IgD-negative memory B cell (primary cell): ENCODE data around the gene SEC61A2. TPM values are rescaled to one million over a fixed set of nuclear protein-coding genes. Genes with fewer than 3 reads are reported as not detected.
A peak's percentile ranks its signal among the peaks of the same experiment; 100 is the strongest.
"Not testable (repeated sequence)": the region's sequence is repeated elsewhere in the genome, so short reads cannot be mapped to it uniquely, and the experiment has no call there.

ENCODE experiments used
- H3K27ac Mint-ChIP-seq, 3 donors: one replicate each; pipeline ENCODE4 v1.8.0; 2020 to 2022; ENCODE audit warnings: mild to moderate bottlenecking in 3 of 3, mixed read lengths in 3 of 3, moderate library complexity in 1 of 3
- H3K27me3 Mint-ChIP-seq: one replicate; pipeline ENCODE4 v1.8.0; 2021; ENCODE audit warnings: mixed read lengths
- H3K36me3 Mint-ChIP-seq: one replicate; pipeline ENCODE4 v1.8.0; 2020; ENCODE audit warnings: mild to moderate bottlenecking, mixed read lengths
- H3K4me1 Mint-ChIP-seq, 3 donors: one replicate each; pipeline ENCODE4 v1.8.0; 2020 to 2022; ENCODE audit warnings: mixed read lengths in 3 of 3, mild to moderate bottlenecking in 1 of 3
- H3K4me3 Mint-ChIP-seq, 4 donors: one replicate each; pipeline ENCODE4 v1.8.0; 2020 to 2022; ENCODE audit warnings: mild to moderate bottlenecking in 4 of 4, mixed read lengths in 4 of 4, moderate library complexity in 3 of 4
- H3K9me3 Mint-ChIP-seq, 3 donors: one replicate each; pipeline ENCODE4 v1.8.0; 2020 to 2021; ENCODE audit warnings: mixed read lengths in 3 of 3, mild to moderate bottlenecking in 1 of 3
- polyA plus RNA-seq: library from polyadenylated mRNA; unstranded; fragments of 300-500 nt; fragmentation: Illumina TruSeq; gene quantifications from one replicate; pipeline ENCODE4 v1.2.3, GENCODE V29; 2021

Gene SEC61A2
- polyA plus RNA-seq: 1.5 TPM

GRCh38 chr10:12129222-12130111, at the start of gene SEC61A2:
Gene SEC61A2, plus strand, starts transcription at chr10:12129677. Its CDS starts 111 bp downstream, at chr10:12129788.
- Mint-ChIP-seq H3K36me3 (no peaks in the 10 kb centered on the region), H3K27ac (peak within 1 kb of the TSS; percentile 76 to 98 (median 95)), H3K4me3 (peak within 1 kb of the TSS; percentile 90 to 96 (median 94)), H3K4me1 (peaks cover 7 to 16% (median 15%) of the 10 kb centered on the region in 3 donors), H3K27me3 (no peaks in the 10 kb centered on the region), H3K9me3 (no peaks in the 10 kb centered on the region)

GRCh38 chr10:12081470-12081869, 48.0 kb upstream of the SEC61A2 start:
- Mint-ChIP-seq H3K27ac (peak overlapping the region in 1 of 3 donors; percentile 39), H3K4me3 (no peak overlapping the region), H3K27me3 (no peaks in the 10 kb centered on the region), H3K4me1 (peaks cover 9 to 22% (median 15%) of the 10 kb centered on the region in 3 donors), H3K9me3 (no peaks in the 10 kb centered on the region), H3K36me3 (peaks cover 6% of the 10 kb centered on the region)

GRCh38 chr10:12081879-12082557, 47.5 kb upstream of the SEC61A2 start:
- Mint-ChIP-seq H3K27me3 (no peaks in the 10 kb centered on the region), H3K4me3 (no peak overlapping the region), H3K27ac (peak overlapping the region in 1 of 3 donors; percentile 39), H3K36me3 (peaks cover 6% of the 10 kb centered on the region), H3K9me3 (no peaks in the 10 kb centered on the region), H3K4me1 (peaks cover 9 to 22% (median 15%) of the 10 kb centered on the region in 3 donors)

GRCh38 chr10:12088919-12089318, 40.6 kb upstream of the SEC61A2 start:
- Mint-ChIP-seq H3K9me3 (no peaks in the 10 kb centered on the region), H3K4me3 (no peak overlapping the region), H3K27me3 (no peaks in the 10 kb centered on the region), H3K27ac (no peak overlapping the region), H3K4me1 (peaks cover 2 to 7% (median 2%) of the 10 kb centered on the region in 3 donors), H3K36me3 (peaks cover 11% of the 10 kb centered on the region)

GRCh38 chr10:12091421-12091820, 38.1 kb upstream of the SEC61A2 start:
- Mint-ChIP-seq H3K36me3 (peaks cover 11% of the 10 kb centered on the region), H3K27ac (no peak overlapping the region), H3K9me3 (no peaks in the 10 kb centered on the region), H3K27me3 (no peaks in the 10 kb centered on the region), H3K4me3 (peak overlapping the region in 1 of 4 donors; percentile 29), H3K4me1 (peaks cover 2 to 7% (median 4%) of the 10 kb centered on the region in 3 donors)

GRCh38 chr10:12097361-12097760, 32.1 kb upstream of the SEC61A2 start:
- H3K27me3 Mint-ChIP-seq: not testable (repeated sequence)
- H3K27ac Mint-ChIP-seq: peak overlapping the region in 1 of 3 donors; percentile 55

GRCh38 chr10:12097791-12098190, 31.7 kb upstream of the SEC61A2 start:
- Mint-ChIP-seq H3K27ac (no peak overlapping the region), H3K4me3 (no peak overlapping the region), H3K27me3 (no peaks in the 10 kb centered on the region), H3K9me3 (no peaks in the 10 kb centered on the region), H3K36me3 (peaks cover 6% of the 10 kb centered on the region), H3K4me1 (peaks cover 0 to 4% (median 0%) of the 10 kb centered on the region in 3 donors)

More at GRCh38 chr10:12097361-12097760, 32.1 kb upstream of the SEC61A2 start:
- not testable (repeated sequence) for H3K9me3 Mint-ChIP-seq, H3K36me3 Mint-ChIP-seq, H3K4me3 Mint-ChIP-seq, H3K4me1 Mint-ChIP-seq

- Mint-ChIP-seq H3K36me3 (peaks cover 10% of the 10 kb centered on the region), H3K27ac (no peak overlapping the region), H3K4me3 (no peak overlapping the region), H3K4me1 (peaks cover 0 to 4% (median 2%) of the 10 kb centered on the region in 3 donors), H3K9me3 (no peaks in the 10 kb centered on the region), H3K27me3 (no peaks in the 10 kb centered on the region)
Observed at GRCh38 chr10:12098966-12099365, 30.5 kb upstream of the SEC61A2 start.

GRCh38 chr10:12103802-12104201, 25.7 kb upstream of the SEC61A2 start:
- no peaks in the 10 kb centered on the region for H3K9me3 Mint-ChIP-seq
- no peak overlapping the region for H3K27ac Mint-ChIP-seq
- peaks cover 0 to 2% (median 0%) of the 10 kb centered on the region in 3 donors for H3K4me1 Mint-ChIP-seq
- H3K4me3 Mint-ChIP-seq: no peak overlapping the region
- peaks cover 11% of the 10 kb centered on the region for H3K36me3 Mint-ChIP-seq
- no peaks in the 10 kb centered on the region for H3K27me3 Mint-ChIP-seq

- H3K27ac Mint-ChIP-seq: peak overlapping the region in 1 of 3 donors; percentile 59
- H3K9me3 Mint-ChIP-seq: no peaks in the 10 kb centered on the region
- H3K4me1 Mint-ChIP-seq: peaks cover 7 to 13% (median 8%) of the 10 kb centered on the region in 3 donors
- H3K4me3 Mint-ChIP-seq: no peak overlapping the region
- H3K27me3 Mint-ChIP-seq: no peaks in the 10 kb centered on the region
- H3K36me3 Mint-ChIP-seq: peaks cover 10% of the 10 kb centered on the region
Observed at GRCh38 chr10:12107781-12108180, 21.7 kb upstream of the SEC61A2 start.

- peaks cover 8 to 14% (median 9%) of the 10 kb centered on the region in 3 donors for H3K4me1 Mint-ChIP-seq
- H3K4me3 Mint-ChIP-seq: no peak overlapping the region
- no peaks in the 10 kb centered on the region for H3K27me3 Mint-ChIP-seq
- H3K36me3 Mint-ChIP-seq: peaks cover 6% of the 10 kb centered on the region
- H3K27ac Mint-ChIP-seq: peak overlapping the region in 1 of 3 donors; percentile 47
- no peaks in the 10 kb centered on the region for H3K9me3 Mint-ChIP-seq
Observed at GRCh38 chr10:12109286-12109685, 20.2 kb upstream of the SEC61A2 start.

- Mint-ChIP-seq H3K27me3 (no peaks in the 10 kb centered on the region), H3K4me3 (no peak overlapping the region)
Observed at GRCh38 chr10:12111528-12111927, 17.9 kb upstream of the SEC61A2 start.

GRCh38 chr10:12113627-12114026, 15.8 kb upstream of the SEC61A2 start:
- Mint-ChIP-seq H3K27me3 (no peaks in the 10 kb centered on the region), H3K27ac (peak overlapping the region in 1 of 3 donors; percentile 40), H3K36me3 (peaks cover 7% of the 10 kb centered on the region), H3K4me3 (no peak overlapping the region), H3K4me1 (peaks cover 8 to 14% (median 12%) of the 10 kb centered on the region in 3 donors), H3K9me3 (no peaks in the 10 kb centered on the region)

More at GRCh38 chr10:12111528-12111927, 17.9 kb upstream of the SEC61A2 start:
- H3K36me3 Mint-ChIP-seq: peaks cover 4% of the 10 kb centered on the region
- peaks cover 8 to 14% (median 12%) of the 10 kb centered on the region in 3 donors for H3K4me1 Mint-ChIP-seq
- peak overlapping the region in 1 of 3 donors; percentile 65 for H3K27ac Mint-ChIP-seq
- H3K9me3 Mint-ChIP-seq: no peaks in the 10 kb centered on the region

- Mint-ChIP-seq H3K4me3 (peak overlapping the region in 3 of 4 donors; percentile 54 to 88 (median 77)), H3K36me3 (peaks cover 16% of the 10 kb centered on the region), H3K27ac (peak overlapping the region; percentile 86 to 99 (median 98)), H3K27me3 (no peaks in the 10 kb centered on the region), H3K9me3 (no peaks in the 10 kb centered on the region), H3K4me1 (peaks cover 24 to 28% (median 24%) of the 10 kb centered on the region in 3 donors)
Observed at GRCh38 chr10:12121673-12122072, 7.8 kb upstream of the SEC61A2 start.
